ENCODE data around the gene ADAMTS12.

Gene ADAMTS12

DNA sequence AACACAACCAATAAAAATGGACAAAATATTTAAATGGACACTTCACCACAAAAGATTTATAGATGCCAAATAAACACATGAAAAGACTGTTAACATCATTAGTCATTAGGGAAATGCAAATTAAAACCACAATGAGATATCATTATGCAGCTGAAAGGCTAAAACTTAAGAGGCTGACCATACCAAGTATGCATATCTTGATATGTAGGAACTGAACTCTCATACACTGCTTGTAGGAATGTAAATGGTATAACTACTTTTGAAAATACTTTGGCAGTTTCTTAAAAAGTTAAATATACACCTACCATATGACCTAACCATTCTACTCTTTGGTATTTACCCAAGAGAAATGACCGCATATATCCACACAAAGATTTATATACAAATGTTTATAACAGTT is 13.6 kb upstream of the ADAMTS12 start:
- TF ChIP-seq, protein P1, sequence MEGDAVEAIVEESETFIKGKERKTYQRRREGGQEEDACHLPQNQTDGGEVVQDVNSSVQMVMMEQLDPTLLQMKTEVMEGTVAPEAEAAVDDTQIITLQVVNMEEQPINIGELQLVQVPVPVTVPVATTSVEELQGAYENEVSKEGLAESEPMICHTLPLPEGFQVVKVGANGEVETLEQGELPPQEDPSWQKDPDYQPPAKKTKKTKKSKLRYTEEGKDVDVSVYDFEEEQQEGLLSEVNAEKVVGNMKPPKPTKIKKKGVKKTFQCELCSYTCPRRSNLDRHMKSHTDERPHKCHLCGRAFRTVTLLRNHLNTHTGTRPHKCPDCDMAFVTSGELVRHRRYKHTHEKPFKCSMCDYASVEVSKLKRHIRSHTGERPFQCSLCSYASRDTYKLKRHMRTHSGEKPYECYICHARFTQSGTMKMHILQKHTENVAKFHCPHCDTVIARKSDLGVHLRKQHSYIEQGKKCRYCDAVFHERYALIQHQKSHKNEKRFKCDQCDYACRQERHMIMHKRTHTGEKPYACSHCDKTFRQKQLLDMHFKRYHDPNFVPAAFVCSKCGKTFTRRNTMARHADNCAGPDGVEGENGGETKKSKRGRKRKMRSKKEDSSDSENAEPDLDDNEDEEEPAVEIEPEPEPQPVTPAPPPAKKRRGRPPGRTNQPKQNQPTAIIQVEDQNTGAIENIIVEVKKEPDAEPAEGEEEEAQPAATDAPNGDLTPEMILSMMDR (IDR thresholded peaks at IDR 0.05): no peak
- TF ChIP-seq ZFX (IDR thresholded peaks at IDR 0.05; ENCODE audit: borderline replicate concordance): no peak
- H3K27ac ChIP-seq: no peak overlapping the region

DNA sequence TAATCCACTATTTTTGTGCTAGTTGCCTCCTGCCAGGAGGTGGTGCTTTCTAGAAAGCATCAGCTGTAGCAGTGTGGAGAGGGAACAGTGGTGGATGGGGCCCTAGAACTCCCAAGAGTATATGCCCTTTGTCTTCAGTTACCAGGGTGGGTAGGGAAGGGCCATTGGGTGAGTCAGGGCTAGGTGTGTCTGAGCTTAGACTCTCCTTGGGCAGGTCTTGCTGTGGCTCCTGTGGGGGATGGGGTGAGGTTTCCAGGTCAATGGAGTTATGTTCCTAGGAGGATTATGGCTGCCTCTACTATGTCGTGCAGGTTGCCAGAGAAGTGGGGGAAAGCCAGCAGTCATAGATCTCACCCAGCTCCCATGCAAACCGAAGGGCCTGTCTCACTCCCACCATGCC is 11.3 kb upstream of the ADAMTS12 start:
- H3K27ac ChIP-seq: no peak overlapping the region
- TF ChIP-seq, protein P1 (IDR thresholded peaks at IDR 0.05): no peak

DNA sequence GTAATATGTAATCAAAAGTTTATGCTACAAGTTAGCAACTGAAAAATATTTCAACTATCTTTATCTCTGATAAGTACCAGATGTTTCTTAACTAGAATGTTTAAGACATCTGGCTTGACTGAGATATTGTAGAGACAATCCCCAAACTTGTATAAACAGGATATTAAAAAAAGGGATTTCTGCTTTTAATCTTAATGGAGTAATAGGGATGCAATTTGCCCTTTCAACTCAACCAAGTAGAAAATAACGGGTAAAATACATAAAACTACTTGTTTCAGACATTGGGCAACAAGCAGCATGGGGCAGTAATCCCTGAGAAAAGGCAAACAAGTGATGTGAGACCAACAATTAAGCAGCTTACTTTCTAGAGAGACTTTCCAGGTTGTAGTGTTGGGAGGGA is 9.4 kb upstream of the ADAMTS12 start:
- TF ChIP-seq ZFX (IDR thresholded peaks at IDR 0.05; ENCODE audit: borderline replicate concordance): no peak
- TF ChIP-seq, protein P1 (IDR thresholded peaks at IDR 0.05): no peak
- H3K27ac ChIP-seq: no peak overlapping the region

DNA sequence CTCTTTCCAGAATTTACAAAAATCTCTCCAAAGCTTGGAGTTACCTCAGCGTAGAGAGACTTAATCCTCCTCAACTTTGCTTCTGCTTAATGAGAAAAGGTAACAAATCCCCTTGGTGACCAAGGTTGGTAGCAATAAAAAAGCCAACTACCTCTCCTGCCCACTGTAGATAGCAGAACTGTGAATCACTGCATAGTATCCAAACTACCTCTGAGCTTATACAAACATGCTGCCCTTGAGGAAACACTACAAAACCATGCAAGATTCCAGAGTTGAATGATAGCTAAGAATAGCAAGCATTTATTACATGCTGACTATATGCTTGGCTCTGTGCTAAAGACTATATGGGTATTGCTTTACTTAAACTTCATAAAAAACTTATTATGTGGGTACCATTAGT is 2.8 kb upstream of the ADAMTS12 start:
- no peak overlapping the region for H3K27ac ChIP-seq
- TF ChIP-seq ZFX (IDR thresholded peaks at IDR 0.05; ENCODE audit: borderline replicate concordance): no peak
- TF ChIP-seq, protein P1 (IDR thresholded peaks at IDR 0.05): no peak

DNA sequence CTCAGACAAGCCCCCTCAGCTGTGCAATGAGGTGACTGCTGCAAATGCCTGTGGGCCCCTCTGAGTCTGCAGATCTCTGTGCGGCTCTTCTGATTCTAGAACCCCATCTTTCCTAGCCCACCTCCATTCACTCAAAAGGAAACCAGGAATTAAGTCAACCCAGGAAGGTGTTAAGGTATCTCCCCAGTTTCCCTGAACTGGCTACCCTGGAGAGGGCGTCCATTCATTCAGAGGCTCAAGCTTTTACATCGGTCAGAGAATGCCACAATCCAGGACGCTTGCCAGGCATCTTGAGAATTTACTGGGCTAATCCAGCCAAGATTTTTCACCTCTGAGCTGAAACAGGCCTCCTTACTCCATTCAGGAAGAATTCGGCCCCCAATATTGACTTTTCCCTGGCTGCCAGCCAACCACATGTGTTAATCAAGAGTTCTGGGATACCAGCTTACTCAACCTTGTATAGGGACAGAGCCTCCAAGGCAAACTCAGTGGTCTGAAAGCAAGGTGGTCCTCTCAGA is 889 bp upstream of the ADAMTS12 start:
- TF ChIP-seq, protein P1 (IDR thresholded peaks at IDR 0.05): no peak
- TF ChIP-seq ZFX (IDR thresholded peaks at IDR 0.05; ENCODE audit: borderline replicate concordance): no peak
- H3K27ac ChIP-seq: no peak overlapping the region

DNA sequence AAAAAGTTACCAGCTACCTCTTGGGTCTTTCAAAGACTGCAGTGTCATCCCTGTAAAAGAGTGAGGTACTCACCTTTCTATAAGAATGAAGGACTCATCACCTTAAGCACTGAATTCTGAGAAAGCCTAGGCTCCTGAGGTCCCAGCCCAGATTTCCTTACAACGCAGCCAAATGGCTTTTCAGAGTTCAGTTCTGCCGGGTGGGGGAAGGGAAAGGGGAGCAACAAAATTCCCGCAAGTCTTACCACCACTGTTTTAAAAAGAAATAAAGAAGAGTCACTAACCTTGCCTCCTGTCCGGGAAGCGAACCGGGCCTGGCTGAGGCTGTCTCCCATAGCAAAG is 373 bp downstream of the ADAMTS12 start:
- no peak for TF ChIP-seq ZFX (IDR thresholded peaks at IDR 0.05; ENCODE audit: borderline replicate concordance)
- TF ChIP-seq, protein P1 (IDR thresholded peaks at IDR 0.05): no peak
- no peak overlapping the region for H3K27ac ChIP-seq

DNA sequence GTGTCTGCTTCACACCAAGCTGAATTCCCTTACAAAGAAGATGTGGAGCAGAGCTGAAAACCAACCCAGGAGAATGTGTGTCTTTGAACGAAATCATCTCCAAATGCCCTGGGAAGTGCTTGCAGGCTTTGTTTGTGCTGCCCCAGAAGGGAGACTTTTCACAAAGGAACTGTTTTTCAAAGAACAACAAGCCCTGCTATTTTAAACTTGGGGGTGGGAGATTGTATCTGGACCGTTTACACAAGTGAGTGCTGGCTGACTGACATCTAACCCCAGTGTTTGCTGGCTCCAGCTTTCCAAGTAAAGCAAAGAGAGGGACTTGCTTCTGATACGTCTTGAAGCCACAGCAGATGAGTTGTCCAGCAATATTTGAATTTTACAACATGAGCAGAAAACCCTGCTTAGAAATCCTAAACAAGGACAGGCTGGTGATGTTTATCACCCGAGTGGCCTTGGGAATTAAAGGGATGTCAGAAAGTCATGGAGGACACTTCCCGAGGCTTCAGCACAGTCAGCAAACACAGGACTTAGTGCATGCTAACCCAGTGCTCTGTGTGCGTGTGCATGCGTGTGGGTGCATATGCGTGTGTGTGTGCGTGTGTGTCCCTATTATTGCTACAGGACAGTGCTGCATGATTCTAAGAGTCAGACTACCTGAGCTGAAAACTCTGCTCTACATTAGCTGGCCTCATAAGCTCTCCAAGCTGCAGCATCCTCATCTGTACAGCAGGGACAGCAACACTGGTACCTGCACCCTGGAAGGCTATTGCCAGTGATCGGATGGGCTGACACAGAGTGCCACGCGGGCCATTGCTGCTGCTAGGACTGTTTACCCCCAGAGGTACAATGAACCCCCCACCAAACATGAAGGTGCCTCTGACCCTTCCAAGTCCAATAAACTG is 1.4 kb downstream of the ADAMTS12 start:
- no peak for TF ChIP-seq ZFX (IDR thresholded peaks at IDR 0.05; ENCODE audit: borderline replicate concordance)
- TF ChIP-seq, protein P1 (IDR thresholded peaks at IDR 0.05): no peak
- no peak overlapping the region for H3K27ac ChIP-seq
